NAMALWA (cell line): Measurements from ENCODE around the gene IGF2BP2.
A peak's percentile ranks its signal among the peaks of the same experiment; 100 is the strongest.
"Not testable (repeated sequence)": the region's sequence is repeated elsewhere in the genome, so short reads cannot be mapped to it uniquely, and the experiment has no call there.

Source experiments
- DNase-seq: peaks from one replicate; pipeline ENCODE4 v3.0.0-alpha.2; 2015; ENCODE audit warnings: low spot score

Gene IGF2BP2

DNA sequence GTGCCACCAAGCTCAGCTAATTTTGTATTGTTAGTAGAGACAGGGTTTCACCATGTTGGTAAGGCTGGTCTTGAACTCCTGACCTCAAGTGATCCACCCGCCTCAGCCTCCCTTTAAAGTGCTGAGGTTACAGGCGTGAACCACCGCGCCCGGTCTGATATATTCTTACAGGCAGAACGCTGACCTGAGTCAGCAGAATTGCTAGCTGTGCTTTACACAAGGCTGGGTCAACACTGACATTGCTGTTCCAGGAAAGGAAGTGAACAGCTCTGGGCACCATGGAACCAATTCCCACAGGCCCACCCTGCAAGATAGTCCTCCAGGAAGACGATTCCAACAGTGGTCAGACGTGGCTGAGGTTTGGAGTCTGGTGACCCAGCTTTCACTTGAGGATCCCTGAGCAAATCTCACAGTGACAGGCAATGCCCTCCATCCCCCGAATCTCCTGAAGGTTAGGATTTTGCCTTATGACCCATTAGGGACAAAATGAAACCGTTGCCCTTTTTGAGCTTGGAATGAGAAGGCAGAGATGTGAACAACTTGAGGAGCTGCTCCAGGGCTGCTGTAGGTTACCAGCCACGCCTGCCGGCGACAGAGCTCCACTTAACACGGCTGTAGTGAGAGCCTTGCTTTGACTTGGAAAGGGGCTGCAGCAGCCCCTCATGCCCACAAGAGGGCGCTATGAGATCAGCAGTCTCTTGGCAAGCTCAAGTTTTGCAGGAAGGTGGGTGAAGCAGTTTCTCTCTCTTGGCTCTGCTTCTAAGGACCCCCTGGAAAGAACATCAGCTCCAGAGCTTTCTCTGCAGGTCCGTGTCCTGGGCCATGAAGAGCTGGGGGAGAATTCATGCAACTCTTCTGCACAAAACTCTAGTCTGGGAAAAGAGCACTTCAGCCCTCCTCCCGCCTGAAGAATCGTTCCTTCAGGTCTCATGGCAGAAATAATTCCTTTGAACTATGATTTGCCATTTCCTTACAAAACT, 164.6 kb downstream of the IGF2BP2 start:
- DNase-seq = peak; percentile 90

DNA sequence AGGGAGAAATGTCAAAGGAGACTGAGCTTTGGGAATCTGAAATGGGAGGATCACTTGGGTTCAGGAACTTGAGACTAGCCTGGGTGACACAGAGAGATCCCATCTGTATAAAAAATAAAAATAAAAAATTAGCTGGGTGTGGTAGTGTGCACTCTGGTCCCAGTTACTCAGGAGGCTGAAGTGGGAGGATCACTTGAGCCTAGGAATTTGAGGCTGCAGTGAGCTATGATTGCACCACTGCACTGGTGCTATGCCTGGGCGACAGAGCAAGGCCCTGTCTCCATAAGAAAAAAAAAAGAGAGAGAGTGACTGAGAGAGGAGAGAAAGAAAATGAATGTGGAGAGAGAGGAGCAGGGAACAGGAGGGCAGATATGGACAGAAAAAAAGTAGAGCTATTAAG, 165.9 kb downstream of the IGF2BP2 start:
- no peak for DNase-seq

GRCh38 chr3:185658504-185658912, 166.3 kb downstream of the IGF2BP2 start:
- no peak for DNase-seq

GRCh38 chr3:185657691-185658503, 166.9 kb downstream of the IGF2BP2 start:
- DNase-seq = no peak

- DNase-seq = no peak
These were observed 167.6 kb downstream of the IGF2BP2 start for GRCh38 chr3:185657211-185657610.

DNA sequence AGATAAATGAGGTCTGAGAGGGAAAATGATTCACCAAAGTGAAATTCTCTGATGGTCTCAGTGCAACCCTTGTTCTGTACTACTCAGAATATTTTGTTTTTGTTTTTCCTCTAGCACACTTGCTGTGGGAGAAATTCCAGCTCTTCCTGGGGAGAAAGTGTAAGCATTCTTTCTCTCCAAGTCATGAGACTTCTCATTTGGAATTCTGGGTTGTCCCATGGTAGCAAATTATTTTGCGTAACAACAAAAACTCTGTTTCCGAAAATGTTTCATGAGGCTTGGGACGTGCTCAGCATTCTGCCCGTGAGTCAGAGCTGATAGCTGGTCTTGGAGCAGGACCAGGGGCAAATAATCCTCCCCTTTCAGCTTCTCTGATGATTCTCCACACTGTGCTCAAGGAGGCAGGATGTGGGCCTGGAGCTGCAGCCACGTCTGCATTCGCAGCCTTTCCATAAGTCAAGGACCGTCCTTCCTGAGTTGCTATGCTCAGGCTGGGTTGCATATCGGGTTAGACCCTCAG, 168.5 kb downstream of the IGF2BP2 start:
- no peak for DNase-seq

- DNase-seq = no peak
These were observed 169.2 kb downstream of the IGF2BP2 start for GRCh38 chr3:185655426-185656320.

DNA sequence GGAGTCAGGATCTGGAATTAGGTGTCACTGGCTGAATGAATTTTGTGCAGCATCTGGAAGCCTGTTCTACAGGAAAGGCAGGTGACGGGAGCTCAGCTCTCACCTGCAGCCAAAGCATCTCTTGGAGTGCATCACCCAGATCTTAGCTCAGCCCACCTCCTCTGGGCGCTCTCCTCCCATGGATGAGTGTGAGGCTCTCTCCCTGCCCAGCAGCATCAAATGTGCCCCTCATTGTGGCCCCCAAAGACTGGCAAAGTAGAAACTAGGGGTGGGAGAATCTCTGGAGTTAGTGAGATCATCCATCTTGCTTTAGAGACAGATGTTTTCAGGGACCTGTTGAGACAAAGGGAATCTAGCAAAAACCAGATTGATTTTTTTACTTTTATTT, 170.1 kb downstream of the IGF2BP2 start:
- no peak for DNase-seq

DNA sequence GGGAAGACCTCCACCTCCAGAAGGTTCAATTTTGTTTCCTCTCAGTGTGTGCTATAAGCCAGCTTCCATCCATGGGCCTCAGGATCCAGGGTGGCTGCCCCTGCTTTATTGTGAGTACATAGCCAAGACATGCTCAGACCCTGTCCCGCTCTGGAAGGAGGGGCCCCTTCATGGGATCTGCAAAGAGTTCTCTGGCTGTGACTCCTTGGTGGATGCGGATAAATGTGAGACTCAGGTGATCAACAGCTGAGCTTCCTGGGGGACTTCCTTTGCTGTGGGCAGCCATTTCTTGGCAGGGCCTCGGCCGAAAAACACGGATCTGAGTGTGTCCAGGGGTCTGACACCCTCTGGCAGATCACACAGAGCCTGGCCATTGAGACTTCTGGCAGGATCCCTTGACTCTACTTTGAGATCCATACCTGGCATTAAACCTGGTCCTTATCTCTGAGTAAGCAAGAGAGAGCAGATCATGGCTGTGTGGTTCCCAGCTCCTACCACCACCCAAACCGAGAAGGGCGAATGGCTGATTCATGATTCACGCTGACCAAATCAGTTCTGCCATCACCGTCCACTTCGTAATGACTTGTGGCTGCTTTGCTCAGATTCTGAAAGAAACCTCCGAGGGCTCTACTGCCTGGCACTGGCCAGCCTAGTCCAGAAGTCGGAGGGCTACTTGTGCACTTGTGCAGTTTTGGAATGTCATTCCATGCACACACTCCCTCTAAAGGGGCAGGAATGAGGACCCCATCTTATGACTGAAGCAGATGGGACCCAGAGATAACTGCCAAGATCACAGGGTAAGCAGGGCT, 170.7 kb downstream of the IGF2BP2 start:
- DNase-seq = no peak

DNA sequence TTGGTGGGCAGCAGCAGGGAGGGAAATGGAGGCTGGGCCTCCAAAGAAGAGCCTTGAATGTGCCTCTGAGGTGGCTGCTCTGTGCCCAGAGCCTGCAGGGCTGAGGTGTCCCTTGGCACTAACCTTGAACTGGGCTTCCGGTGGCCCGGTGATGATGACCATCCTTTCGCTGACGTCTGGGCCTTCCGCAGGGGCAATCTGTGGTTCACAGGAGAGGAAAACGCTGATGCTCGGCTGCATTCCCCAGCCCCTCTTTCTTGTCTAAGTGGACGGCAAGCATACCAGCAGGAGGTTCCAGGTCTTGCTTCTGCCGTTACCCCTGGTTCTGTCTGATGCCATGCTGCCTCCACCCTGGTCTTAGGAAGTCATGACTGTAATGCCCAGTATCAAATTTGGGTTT, 172.9 kb downstream of the IGF2BP2 start:
- no peak for DNase-seq

DNA sequence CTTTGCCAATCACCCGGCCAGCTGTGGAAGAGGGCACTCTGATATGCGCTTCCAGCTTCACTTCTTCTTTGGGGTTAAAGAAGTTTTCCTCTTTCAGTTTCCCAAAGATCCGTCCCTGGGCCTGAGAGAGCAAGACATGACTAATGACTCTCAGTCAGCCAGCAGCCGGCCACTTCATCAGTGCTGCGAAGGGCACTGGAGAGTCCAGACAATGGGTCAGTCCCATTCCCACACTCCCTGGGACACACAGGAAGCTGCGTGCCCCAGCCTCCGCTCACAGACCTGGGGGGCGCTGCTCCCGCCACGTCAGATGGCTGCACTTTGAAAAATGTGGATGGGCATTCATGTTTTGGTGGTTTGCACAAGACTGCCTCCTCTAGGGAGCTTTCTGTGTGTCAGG, 175.4 kb downstream of the IGF2BP2 start:
- DNase-seq = no peak

- DNase-seq = no peak
These were observed 176.4 kb downstream of the IGF2BP2 start for GRCh38 chr3:185648396-185648795.

GRCh38 chr3:185647880-185648210, 177.0 kb downstream of the IGF2BP2 start:
- no peak for DNase-seq

- no peak for DNase-seq
These were observed 177.5 kb downstream of the IGF2BP2 start for GRCh38 chr3:185647134-185647879.

DNA sequence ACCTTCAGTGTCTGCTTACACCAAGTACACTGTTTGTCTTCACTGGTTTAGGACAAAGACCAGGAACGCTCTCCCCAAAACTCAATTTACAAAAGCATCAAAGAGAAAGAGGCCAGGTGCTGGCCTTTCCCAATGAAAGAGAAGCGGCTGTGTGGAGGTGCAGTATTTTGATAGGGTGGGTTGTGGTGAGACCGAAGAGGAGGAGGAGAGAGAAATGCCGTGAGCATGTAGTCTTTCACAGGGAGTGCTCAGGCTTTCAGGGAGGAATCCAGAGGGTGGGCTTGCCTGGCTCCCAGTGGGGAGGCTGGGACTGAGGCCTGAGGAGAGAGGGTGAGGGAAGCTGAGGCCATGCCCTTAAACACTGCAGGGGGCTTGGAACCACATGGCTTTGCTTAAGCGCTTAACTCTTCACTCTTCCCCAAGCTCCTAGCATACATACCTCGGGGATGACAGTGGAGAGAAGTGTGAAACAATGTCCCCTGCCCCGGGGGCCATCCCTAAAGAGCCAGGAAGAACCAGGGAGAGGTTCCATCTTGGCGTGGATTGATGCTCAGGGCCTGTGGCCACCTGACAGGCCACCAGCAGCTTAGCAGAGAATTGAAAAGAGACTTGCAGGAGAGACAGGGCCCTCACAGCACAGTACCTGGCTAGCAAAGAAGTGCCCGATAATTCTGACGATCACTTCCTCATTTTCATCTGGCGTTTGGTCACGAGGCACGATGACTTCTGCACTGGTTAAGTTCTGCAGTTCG, 178.3 kb downstream of the IGF2BP2 start:
- DNase-seq = peak; percentile 30

DNA sequence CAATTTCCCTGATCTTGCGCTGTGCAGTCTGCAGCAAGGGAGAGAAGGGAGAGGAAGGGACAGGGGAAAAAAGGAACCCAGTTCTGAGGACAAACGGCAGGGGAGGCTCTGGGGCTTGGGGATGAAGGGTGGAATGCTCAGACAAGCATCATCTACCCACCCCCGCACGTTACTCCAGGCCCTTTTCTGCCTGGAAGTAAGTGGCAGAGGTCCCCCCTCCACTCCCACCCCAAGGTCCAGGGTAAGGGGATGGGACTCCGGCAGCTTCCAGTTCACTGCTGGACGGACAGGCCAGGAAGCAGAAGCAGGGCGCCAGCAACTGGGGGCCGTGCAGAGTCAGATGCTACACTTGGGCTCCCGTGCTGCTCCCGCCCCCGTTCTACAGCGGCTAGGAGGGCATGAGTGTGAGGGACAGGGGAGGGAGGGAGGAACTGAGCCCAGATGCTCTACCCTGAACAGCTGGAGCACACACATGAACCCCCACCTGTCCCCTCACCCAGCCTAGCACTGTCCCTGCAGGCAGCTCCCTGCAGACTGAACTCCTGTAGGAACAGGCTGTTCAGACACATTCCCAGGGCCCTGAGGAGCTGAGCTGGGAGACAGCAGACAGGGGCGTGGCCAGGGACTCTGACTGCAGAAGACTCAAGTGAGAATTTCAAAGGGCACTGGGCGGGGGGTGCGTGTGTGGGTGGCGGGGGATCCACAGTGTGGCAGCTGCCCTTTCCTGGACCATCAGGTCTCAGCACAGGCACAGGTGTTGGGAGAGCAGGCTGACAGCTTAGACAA, 179.1 kb downstream of the IGF2BP2 start:
- no peak for DNase-seq

DNA sequence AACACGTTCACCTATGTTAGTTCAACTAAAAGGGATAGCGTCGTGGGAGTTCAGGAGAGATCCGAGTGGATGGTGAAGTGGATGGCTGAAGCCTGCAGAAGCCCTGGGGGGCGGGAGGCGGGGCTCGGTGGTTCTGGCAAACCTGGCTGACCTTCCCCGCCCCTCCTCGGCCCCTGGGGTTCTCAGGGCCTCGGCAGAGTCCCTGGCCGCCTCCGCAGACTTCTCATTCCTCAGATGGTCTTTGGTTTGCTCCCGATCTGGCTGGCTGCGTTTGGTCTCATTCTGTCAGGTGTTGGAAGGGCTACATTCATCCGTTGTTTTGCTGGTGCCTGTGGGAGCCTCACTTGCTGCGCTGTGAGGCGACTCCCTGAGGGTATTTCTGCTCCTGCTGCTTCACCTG, 179.7 kb downstream of the IGF2BP2 start:
- not testable (repeated sequence) for DNase-seq

- DNase-seq = no peak
These were observed 184.5 kb downstream of the IGF2BP2 start for GRCh38 chr3:185640308-185640707.
